MM.1S (cell line): ENCODE measurements around the gene TUBGCP6.
A peak's percentile ranks its signal among the peaks of the same experiment; 100 is the strongest.

Experiments used
- DNase-seq: peaks from one replicate; pipeline ENCODE4 v3.0.0-alpha.2; 2015
- H2AFZ ChIP-seq: fragments of 300-600 bp; sonication (generic); 2 replicates; pipeline ENCODE4 v1.6.0; 2016; ENCODE audit warnings: antibody characterized with exemption, low read length
- H3F3A ChIP-seq: fragments of 300-600 bp; sonication (generic); 2 replicates; pipeline ENCODE4 v1.6.1; 2016; ENCODE audit warnings: mild to moderate bottlenecking, antibody characterized with exemption, low read length, moderate library complexity, mixed read lengths; ENCODE audit not compliant: insufficient read depth
- H3K27ac ChIP-seq: fragments of 300-600 bp; sonication (generic); 2 replicates; pipeline ENCODE4 v1.5.1; 2016; ENCODE audit warnings: mild to moderate bottlenecking, low read length
- H3K27me3 ChIP-seq: fragments of 300-600 bp; sonication (generic); replicated peaks from 2 replicates; pipeline ENCODE4 v1.6.0; 2016; ENCODE audit warnings: low read length; ENCODE audit not compliant: insufficient read depth
- H3K36me3 ChIP-seq: fragments of 300-600 bp; sonication (generic); replicated peaks from 2 replicates; pipeline ENCODE4 v1.6.1; 2016; ENCODE audit warnings: mild to moderate bottlenecking, low read length, mixed read lengths; ENCODE audit not compliant: insufficient read depth
- H3K4me1 ChIP-seq: fragments of 300-600 bp; sonication (generic); 2 replicates; pipeline ENCODE4 v1.6.1; 2016; ENCODE audit warnings: low read length, mixed read lengths
- H3K4me2 ChIP-seq: fragments of 300-600 bp; sonication (generic); 2 replicates; pipeline ENCODE4 v1.6.0; 2016; ENCODE audit warnings: low read depth, low read length
- H3K4me3 ChIP-seq: fragments of 300-600 bp; sonication (generic); 2 replicates; pipeline ENCODE4 v1.5.1; 2016; ENCODE audit warnings: low read length, mixed read lengths
- H3K79me2 ChIP-seq: fragments of 300-600 bp; sonication (generic); 2 replicates; pipeline ENCODE4 v1.6.1; 2016; ENCODE audit warnings: mixed run types, low read length, mixed read lengths
- H3K9ac ChIP-seq: fragments of 300-600 bp; sonication (generic); 2 replicates; pipeline ENCODE4 v1.6.1; 2016; ENCODE audit warnings: low read length, mixed read lengths
- H3K9me2 ChIP-seq: fragments of 300-600 bp; sonication (generic); replicated peaks from 2 replicates; pipeline ENCODE4 v1.6.1; 2016; ENCODE audit warnings: mild to moderate bottlenecking, low read length, mixed read lengths; ENCODE audit not compliant: insufficient read depth
- H3K9me3 ChIP-seq: fragments of 300-600 bp; sonication (generic); replicated peaks from 2 replicates; pipeline ENCODE4 v1.6.1; 2016; ENCODE audit warnings: mild to moderate bottlenecking, low read length, mixed read lengths; ENCODE audit not compliant: insufficient read depth
- H4K20me1 ChIP-seq: fragments of 300-600 bp; sonication (generic); 2 replicates; pipeline ENCODE4 v1.6.1; 2016; ENCODE audit warnings: mild to moderate bottlenecking, low read length, moderate library complexity, mixed read lengths; ENCODE audit not compliant: insufficient read depth
- CTCF ChIP-seq: fragments of 300-600 bp; sonication (generic); IDR thresholded peaks from 2 replicates; pipeline ENCODE4 v1.5.1; 2016; ENCODE audit warnings: antibody characterized with exemption, low read length, mixed read lengths
- EZH2 ChIP-seq: fragments of 300-600 bp; sonication (generic); optimal IDR thresholded peaks from 2 replicates; pipeline ENCODE3; 2017; ENCODE audit warnings: low read depth, mild to moderate bottlenecking, antibody characterized with exemption, low read length, mixed read lengths
- EZH2phosphoT487 ChIP-seq: fragments of 300-600 bp; sonication (generic); IDR thresholded peaks from 2 replicates; pipeline ENCODE4 v1.6.1; 2018; ENCODE audit warnings: antibody characterized with exemption, low read length

The TUBGCP6 gene

GRCh38 chr22:50208430-50208938 is 36.3 kb downstream of the TUBGCP6 start:
- no peaks in the 10 kb centered on the region for H3K9me2 ChIP-seq
- H2AFZ ChIP-seq = no peak overlapping the region
- TF ChIP-seq CTCF = no peak
- TF ChIP-seq EZH2 = no peak
- no peak for TF ChIP-seq EZH2phosphoT487
- H3K4me1 ChIP-seq = no peaks in the 10 kb centered on the region
- H3K27me3 ChIP-seq = no peaks in the 10 kb centered on the region
- H3K9ac ChIP-seq = no peak overlapping the region
- no peak overlapping the region for H3K4me2 ChIP-seq
- no peaks in the 10 kb centered on the region; the same call in 1 of the 2 replicates for H3K36me3 ChIP-seq
- H3K9me3 ChIP-seq = no peaks in the 10 kb centered on the region
- peaks cover 8% of the 10 kb centered on the region for H3K79me2 ChIP-seq
- H3K27ac ChIP-seq = no peak overlapping the region
- no peaks in the 10 kb centered on the region for H3F3A ChIP-seq
- H3K4me3 ChIP-seq = no peak overlapping the region
- no peak for DNase-seq
- no peaks in the 10 kb centered on the region for H4K20me1 ChIP-seq

GRCh38 chr22:50207383-50208140 is 37.3 kb downstream of the TUBGCP6 start:
- Histone ChIP-seq H3K9me2 (no peaks in the 10 kb centered on the region), H4K20me1 (no peaks in the 10 kb centered on the region), H3K79me2 (peaks cover 6% of the 10 kb centered on the region), H3K9ac (no peak overlapping the region), H3K4me3 (no peak overlapping the region), H3K27ac (no peak overlapping the region), H3K9me3 (no peaks in the 10 kb centered on the region), H3K4me2 (no peak overlapping the region), H3F3A (no peaks in the 10 kb centered on the region), H3K36me3 (no peaks in the 10 kb centered on the region), H2AFZ (no peak overlapping the region), H3K4me1 (no peaks in the 10 kb centered on the region), H3K27me3 (no peaks in the 10 kb centered on the region)
- TF ChIP-seq EZH2phosphoT487 (no peak), CTCF (no peak), EZH2 (no peak)
- DNase-seq = no peak

- Histone ChIP-seq H3K79me2 (peaks cover 15% of the 10 kb centered on the region), H3K36me3 (no peaks in the 10 kb centered on the region), H3K9me2 (no peaks in the 10 kb centered on the region), H2AFZ (no peak overlapping the region), H3K27me3 (no peaks in the 10 kb centered on the region), H3K9ac (no peak overlapping the region), H3K4me3 (no peak overlapping the region), H3K27ac (no peak overlapping the region), H3K9me3 (no peaks in the 10 kb centered on the region), H3K4me2 (no peak overlapping the region), H4K20me1 (no peaks in the 10 kb centered on the region), H3F3A (no peaks in the 10 kb centered on the region), H3K4me1 (peaks cover 7% of the 10 kb centered on the region; the same call in 1 of the 2 replicates)
- no peak for DNase-seq
- TF ChIP-seq EZH2 (no peak), CTCF (peak; percentile 17; the same call in 1 of the 2 replicates)
These were observed 38.2 kb downstream of the TUBGCP6 start for GRCh38 chr22:50206599-50206998.
